DMS 273 (cell line): Measurements from ENCODE around the gene MADD.

Experiments used
- DNase-seq: peaks from one replicate; lab custom pipeline; 2025; ENCODE audit not compliant: unreplicated experiment; lab: John Stamatoyannopoulos, UW

MADD gene

DNA sequence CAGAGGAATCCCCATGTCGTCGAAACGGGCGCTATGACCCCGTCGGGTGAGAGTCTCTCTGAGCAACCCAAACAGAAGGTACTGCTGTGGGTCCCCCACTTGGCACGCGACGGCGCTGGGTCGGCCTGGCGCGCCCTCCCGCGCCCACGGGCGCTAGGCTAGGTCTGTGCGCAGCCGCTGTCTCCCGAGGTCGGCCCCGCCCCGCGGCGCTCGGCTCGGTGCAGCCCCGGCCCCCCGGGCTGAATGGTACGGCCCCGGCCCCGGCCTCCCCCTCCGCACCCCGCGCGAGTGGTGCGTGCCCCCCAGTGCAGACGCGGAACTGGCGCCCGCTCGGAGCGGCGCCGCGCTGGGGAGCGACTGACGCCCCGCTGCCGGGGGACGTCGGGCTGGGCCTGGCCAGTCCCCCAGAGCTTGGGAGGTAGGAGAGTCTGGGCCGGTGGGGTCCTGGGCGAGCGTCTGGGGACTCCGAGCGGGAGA lies at the start of gene MADD:
MADD (plus strand) TSS at position 305 of the 477 bp plus-strand sequence.
- DNase-seq: peak; percentile 93

GRCh38 chr11:47220401-47220821 lies 49.5 kb upstream of the MADD start:
- DNase-seq: no peak

DNA sequence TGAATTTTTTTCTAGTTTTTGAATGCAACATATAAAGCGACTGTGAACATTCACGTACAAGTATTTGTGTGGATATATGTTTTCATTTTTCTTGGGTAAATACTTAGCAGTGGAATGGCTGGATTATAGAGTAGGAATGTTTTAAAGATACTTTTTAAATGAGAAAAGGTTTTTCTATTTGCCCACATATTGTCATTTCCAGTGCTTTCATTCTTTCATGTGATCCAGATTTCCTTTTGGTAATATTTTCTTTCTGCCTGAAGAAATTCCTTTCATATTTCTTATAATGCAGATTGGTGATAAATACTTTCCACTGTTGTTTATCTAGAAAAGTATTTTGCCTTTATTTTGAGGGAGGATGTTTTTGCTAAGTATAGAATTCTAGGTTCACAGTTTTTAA lies 47.2 kb upstream of the MADD start:
- no peak for DNase-seq

DNA sequence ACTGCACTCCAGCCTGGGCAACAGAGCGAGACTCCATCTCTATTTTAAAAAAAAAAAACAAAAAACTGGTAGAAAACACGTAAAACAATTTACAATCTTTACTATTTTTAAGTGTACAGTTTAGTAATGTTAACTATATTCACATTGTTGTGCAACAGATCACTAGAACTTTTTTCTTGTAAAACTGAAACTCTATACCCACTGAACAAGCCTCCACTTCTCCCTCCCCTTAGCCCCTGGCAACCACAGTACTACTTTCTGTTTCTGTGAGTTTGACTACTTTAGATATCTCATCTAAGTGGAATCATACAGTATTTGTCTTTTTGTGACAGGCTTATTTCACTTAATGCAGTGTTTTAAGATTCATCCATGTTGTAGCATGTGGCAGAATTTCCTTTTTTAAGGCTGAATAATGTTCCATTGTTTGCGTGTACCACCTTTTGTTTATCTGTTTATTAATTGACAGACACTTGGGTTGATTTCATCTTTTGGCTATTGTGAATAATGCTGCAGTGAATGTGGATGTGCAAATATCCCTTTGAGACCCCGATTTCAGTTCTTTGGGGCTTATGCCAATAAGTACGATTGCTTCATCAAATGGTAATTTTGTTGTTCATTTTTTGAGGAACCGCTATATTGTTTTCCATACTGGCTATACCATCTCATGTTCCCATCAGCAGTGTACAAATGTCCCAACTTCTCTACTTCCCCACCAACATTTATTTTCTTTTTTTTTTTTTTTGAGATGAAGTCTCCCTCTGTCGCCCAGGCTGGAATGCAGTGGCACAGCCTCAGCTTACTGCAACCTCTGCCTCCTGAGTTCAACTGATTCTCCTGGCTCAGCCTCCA lies 44.2 kb upstream of the MADD start:
- DNase-seq: no peak

- no peak for DNase-seq
Measured at GRCh38 chr11:47229161-47229560, 40.8 kb upstream of the MADD start.

GRCh38 chr11:47233051-47233450 lies 36.9 kb upstream of the MADD start:
- no peak for DNase-seq

- peak; percentile 52 for DNase-seq
Measured at GRCh38 chr11:47233989-47234668, 35.8 kb upstream of the MADD start.

DNA sequence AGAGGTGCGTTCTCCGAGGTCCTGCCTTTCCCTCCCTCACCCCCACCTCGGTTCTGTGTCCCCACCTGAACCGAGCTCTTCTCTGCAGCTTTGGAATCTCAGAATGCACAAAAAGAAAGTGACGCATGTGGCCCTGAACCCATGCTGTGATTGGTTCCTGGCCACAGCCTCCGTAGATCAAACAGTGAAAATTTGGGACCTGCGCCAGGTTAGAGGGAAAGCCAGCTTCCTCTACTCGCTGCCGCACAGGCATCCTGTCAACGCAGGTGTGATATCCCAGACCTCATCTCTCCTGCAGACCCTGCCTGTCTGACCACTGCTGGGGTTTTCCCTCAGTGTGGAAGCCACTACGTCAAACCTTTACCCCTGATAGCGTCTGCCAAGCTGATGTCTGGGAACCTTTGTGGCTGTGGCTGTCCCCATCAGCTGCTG lies 35.2 kb upstream of the MADD start:
- no peak for DNase-seq

DNA sequence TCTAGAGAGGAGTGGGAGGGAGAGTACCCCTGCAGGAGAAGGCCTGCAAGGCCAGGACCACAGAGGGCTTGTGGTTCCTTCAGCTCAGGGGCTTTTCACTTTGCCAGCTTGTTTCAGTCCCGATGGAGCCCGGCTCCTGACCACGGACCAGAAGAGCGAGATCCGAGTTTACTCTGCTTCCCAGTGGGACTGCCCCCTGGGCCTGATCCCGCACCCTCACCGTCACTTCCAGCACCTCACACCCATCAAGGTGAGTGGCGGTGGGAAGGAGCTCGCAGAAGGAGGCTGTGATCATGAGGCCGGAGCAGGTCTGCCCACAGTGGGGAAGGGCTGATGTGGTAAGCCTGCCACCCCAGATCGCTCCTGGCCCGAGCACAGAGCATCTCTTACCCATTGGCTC lies 34.8 kb upstream of the MADD start:
- no peak for DNase-seq

DNA sequence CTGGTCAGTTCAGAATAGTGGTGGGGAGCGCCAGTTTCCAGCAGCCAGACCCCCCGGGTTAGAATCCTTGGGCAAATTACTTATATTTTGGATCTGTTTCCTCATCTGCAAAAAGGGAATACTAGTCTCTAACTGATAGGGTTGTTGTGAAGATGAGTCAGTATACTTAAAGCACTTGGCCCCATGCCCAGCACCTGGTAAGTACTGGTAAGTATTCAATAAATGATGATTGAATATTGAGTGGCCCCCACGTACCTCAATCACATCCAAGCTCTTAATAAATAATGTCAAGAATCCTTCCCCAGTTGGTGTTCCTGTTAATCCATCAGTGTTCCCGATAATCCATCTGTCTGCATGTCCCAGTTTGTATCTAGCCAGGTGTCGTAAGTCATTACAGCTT lies 33.5 kb upstream of the MADD start:
- DNase-seq: peak; percentile 21

DNA sequence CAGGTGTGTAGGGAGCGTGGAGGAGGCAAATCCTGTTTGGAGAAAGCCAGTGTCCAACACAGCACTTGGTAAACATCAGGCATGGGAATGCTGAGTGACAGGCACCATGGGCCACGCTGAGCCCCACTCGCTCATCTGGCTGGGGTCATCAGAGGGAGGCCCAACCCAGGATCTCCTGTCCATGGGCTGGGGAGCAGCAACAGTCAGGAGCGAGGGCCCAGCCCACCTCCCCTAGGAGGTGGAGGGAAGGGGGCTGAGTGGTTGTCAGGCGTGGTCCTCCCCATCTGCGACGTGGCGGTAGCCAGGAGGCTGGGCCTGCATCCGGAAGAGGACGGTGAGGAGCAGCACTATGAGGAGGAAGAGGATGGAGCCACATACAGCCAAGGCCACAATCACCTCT lies 30.1 kb upstream of the MADD start:
- no peak for DNase-seq

DNA sequence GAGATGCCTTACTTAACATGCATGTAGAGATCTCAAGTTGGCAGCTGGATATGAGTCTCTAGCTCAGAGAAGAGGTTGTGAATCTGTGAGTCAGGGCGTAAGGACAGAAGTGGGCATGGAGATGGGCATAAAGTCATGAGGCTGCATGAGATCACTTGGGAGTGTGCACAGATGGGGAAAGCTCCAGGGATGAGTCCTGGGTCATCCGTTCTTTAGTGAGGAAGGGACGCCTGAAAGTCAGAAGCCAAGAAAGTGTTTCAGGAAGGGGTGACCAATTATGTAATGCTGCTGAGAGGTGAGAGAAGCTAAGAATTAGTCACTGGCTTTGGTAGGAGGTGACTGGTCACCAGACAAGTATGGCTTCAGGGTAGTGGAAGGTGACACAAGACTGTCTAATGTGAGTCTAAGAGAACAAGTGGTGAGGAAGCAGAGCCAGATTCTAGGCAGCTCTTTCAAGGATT lies 28.1 kb upstream of the MADD start:
- no peak for DNase-seq

DNA sequence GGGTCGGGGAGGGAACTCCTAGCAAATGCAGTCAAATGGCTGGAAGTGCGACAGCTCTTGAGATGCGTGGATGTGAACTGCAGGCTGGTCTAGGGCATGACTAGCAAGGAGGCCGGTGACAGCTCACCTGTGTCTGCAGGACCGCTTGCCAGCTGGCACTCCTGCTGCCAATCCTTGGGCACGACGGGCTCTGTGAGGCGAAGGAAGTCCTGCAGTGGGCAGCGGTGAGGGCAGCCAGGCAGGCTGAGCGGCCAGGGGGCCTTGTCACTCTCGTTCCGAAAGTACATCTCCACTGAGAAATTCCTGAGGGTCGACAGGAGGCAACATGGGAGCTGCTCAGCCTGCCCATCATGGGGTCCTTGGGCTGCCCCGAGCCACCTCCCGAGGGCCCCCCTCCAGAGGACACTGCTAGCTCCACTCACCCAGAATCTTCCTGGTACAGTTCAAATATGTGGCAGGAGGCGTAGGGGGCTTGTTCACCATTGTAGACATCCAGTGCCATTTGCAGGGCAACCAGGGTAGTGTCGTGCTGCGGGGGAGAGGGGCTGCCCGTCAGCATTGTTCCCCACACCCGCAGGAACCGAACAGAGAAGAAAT lies 27.2 kb upstream of the MADD start:
- no peak for DNase-seq

- peak; percentile 37 for DNase-seq
Measured at GRCh38 chr11:47243454-47243853, 26.5 kb upstream of the MADD start.

DNA sequence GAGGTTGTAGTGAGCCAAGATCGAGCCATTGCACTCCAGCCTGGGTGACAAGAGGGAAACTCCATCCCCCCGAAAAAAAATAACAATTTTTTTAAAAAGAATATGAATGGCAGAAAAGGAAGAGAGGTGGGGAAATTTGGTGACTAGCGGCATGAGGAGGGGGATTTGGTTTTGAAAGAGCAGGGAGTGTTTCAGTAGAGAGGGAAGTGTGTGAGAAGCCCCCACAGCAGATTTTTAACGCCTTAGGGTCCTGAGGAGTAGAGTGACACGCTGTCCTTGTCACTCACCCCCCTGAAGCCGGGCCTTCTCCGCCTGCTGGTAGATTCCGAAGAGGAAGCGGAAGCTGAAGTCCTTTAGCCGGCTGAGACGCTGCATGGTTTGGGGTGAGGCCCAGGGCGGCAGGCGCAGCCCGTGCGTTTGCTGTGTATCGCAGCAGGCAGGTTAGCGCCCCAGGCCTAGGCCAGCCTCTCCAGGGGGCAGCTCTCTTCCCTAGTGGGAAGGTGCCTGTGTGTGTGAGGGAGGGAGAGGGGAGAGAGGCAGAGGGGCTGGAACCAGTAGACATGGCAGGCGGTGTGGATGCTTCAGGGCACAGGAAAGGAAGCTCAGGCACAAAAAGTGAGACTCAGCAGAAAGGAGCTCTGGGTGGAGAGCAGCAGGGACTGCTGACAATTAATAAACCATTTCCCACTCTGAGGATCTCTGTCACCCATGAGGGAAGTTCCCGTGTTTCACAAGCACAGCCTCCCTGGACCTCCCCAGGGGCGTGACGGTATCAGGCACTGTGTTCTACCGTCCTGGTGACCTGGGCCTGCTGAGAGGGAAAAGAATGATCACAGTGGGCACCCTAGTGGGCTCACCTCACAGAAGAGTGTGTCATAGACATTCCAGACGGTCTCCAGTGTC lies 25.2 kb upstream of the MADD start:
- DNase-seq: no peak

- no peak for DNase-seq
Measured at GRCh38 chr11:47245611-47246357, 24.1 kb upstream of the MADD start.

DNA sequence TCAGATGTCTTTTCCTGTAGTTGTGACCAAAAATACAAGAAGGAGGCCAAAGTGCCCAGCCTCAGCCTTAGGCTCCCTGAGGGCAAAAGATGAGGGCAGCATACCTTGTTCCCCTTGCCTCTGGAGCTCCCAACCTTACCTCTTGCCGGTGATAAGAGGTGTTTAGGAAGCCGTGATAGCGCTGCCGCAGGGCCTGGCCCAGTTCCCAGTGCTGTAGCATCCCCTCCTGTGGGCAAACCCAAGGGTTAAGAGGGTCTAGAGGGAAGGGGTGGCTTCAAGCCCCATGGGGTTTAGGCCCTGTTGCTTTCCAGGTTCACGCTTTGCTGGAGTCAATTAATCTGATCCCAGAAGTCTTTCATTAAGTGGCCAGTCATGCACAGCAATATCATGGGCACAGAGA lies 22.4 kb upstream of the MADD start:
- DNase-seq: no peak

GRCh38 chr11:47248304-47248663 lies 21.6 kb upstream of the MADD start:
- DNase-seq: no peak

DNA sequence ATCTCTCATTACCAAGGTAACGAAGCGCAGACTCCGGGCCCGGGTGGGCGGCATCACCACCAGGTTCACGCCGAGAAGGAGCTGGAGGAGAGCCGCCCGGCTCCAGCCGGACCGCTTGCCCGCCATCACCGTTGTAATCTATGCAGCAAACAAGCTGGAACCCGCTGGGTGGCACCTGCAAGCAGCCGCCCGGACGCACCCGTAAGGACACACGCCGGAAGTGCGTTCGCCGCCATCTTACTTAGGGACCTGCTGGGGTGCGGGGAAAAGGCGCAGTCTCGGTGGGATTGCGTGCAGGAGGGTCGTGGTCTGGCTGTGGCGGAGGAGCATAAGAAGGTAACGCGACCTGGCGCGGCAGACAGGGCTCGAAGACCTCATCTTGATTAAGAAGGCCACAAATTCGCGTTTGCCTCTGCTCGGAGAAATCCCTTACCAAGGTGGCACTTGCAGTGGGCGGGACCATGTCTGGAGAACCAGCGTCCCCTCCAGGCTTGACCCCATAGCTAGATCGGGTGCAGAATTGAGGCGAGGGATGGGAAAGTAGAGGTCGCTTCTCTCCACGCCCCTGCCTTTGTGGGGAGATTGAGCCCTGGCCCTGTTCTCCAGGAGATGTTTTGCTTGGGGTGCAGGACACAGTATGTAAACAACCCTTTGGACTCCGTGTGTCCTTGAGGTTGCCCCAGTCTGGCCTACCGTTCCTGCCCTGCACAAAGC lies 21.1 kb upstream of the MADD start, which contains the start of gene ACP2:
ACP2 (minus strand) TSS at position 151 of the 714 bp plus-strand sequence; CDS start at position 126, 25 bp downstream.
- peak; percentile 91 for DNase-seq
